HK-2 (cell line): Measurements from ENCODE around the gene C1orf146.
"Not testable (repeated sequence)": the region's sequence is repeated elsewhere in the genome, so short reads cannot be mapped to it uniquely, and the experiment has no call there.

ENCODE experiments used
- DNase-seq: peaks from one replicate; pipeline ENCODE4 v3.0.0-alpha.2; 2018; ENCODE audit not compliant: unreplicated experiment

The C1orf146 gene

DNA sequence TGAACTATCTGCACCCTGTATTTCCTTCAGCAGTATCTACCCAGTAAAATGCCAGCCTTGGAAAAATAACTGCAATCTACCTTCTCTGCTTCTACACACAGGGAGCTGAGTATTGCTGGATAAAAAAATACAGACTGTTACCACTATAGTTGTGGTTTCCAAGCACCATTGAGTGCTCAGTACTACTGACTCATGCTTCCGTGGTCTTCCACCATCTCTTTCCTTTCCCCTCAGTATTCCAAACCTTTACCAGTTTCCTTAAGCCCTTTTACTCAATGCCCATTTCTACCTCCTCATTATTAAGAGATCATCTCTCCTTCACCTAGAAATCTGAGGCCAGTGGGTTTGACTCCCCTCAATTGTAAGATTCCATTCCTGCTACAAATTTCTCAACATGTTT, 57.2 kb downstream of the C1orf146 start:
- DNase-seq = no peak

DNA sequence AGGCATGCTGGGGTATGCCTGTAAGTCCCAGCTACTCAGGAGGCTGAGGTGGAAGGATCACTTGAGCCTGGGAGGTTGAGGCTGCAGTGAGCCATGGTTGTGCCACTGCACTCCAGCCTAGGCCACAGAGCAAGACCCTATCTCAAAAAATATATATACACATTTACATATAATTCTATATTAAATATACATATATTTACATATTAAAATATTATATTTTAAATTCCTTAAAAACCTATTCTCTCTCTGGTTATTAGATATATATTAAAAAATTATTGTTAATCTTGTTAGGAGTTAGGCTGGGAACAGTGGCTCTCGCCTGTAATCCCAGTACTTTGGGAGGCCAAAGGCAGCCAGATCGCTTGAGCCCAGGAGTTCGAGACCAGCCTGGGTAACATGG, 58.4 kb downstream of the C1orf146 start:
- no peak for DNase-seq

DNA sequence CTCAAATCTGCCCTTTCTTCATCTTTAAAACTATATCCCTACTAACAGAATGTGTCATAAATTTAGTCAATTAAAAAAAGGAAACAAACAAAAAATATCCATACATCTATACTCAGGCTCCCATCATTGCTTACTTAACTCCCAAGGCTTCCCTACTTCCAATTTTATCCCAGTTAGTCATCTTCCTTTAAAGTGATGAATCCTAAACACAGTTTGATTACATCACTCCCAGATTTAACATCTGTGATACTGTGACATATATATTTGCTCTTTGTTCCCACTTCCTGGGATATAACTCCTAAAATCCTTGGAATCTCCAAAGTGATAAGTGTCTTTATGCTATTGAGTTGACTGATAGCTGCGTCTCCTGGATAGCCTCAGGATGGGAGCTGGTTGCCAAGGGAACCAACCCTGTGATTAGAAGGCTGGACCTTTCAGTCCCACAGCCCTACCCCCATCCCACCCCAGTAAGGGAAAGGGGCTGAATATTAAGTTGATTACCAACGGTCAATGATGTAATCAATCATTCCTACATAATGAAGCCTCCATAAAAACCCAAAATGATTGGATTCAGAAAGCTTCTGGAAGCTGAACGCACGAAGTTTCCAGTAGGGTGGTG, 59.5 kb downstream of the C1orf146 start:
- no peak for DNase-seq

DNA sequence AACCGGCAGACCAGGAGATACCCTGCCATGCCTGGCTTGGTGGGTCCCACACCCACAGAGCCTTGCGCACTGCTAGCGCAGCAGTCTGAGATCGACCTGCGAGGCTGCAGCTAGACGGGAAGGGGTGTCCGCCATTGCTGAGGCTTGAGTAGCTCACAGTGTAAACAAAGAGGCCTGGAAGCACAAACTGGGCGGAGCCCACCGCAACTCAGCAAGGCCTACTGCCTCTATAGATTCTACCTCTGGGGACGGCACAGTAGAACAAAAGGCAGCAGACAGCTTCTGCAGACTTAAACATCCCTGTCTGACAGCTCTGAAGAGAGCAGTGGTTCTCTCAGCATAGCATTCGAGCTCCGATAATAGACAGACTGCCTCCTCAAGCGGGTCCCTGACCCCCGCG, 62.1 kb downstream of the C1orf146 start:
- DNase-seq = not testable (repeated sequence)

DNA sequence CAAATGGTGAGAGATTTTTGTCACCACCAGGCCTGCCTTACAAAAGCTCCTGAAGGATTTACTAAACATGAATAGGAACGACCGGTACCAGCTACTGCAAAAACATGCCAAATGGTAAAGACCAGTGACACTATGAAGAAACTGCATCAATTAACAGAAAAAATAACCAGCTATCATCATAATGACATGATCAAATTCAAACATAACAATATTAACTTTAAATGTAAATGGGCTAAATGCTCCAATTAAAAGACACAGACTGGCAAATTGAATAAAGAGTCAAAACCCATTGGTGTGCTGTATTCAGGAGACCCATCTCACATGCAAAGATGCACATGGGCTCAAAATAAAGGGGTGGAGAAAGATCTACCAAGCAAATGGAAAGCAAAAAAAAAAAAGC, 63.7 kb downstream of the C1orf146 start:
- not testable (repeated sequence) for DNase-seq

DNA sequence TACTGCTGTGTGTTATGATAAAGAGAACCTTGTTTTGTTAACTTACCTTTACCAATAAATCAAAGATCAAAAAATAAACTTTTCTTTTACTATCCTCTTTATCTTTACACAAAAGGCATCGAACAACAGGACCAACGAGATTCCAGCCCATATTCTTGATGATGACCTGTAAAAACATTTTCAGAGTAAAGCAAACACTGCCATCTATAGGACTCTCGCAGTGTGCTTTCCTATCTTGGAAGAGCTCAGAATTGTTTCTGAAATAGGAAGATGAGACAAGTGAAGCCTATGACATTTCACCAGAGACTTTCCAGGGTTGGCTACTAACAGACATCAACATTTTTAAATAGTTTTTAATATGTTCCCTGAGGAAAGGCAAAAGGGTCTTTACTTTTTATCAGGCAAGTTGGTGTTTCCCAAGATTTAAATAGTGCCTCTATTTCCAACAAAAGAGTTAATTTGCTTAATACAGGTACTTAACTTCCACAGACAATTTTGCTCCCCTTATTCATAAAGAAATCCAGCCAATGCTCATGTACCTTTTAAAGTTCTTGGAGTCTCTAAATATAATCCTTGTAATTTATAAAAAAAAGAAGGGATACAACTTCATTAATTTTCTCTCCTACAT, 73.8 kb downstream of the C1orf146 start:
- no peak for DNase-seq
